GM12878 (cell line): ENCODE measurements around the gene SNX13. TPM values are rescaled to one million over a fixed set of nuclear protein-coding genes. Genes with fewer than 3 reads are reported as not detected.

Experiments used
- ATAC-seq: fragments of 200-7000 bp; cut with Tn5 transposase; 3 replicates; pipeline ENCODE4 v1.9.1; 2020; ENCODE audit warnings: mild to moderate bottlenecking, moderate library complexity
- BruUV-seq: library from RNA; stranded (reverse); fragments of 400-500 nt; replicated peaks from 2 replicates; lab custom pipeline; 2021; lab: Mats Ljungman, UMichigan
- CTCF ChIA-PET: fragments of 300-600 bp; sonication (Branson Sonifier 250); formaldehyde crosslinking; extraction: SDS; loops from one replicate; lab custom pipeline; 2021; ENCODE audit warnings: inconsistent platforms; lab: Yijun Ruan, JAX
- POLR2A ChIA-PET: fragments of 350-600 bp; formaldehyde crosslinking; extraction: SDS; loops from one replicate; lab custom pipeline; 2021; ENCODE audit warnings: inconsistent platforms; lab: Charles Lee
- RAD21 ChIA-PET: fragments of 300-600 bp; sonication (Branson Sonifier 250); formaldehyde crosslinking; loops from one replicate; lab custom pipeline; 2023; ENCODE audit warnings: antibody characterized with exemption; ENCODE audit not compliant: unreplicated experiment; lab: Charles Lee
- SMC1A ChIA-PET: fragments of 300-600 bp; sonication (Branson Sonifier 250); formaldehyde crosslinking; loops from one replicate; lab custom pipeline; 2023; ENCODE audit not compliant: unreplicated experiment, uncharacterized antibody; lab: Charles Lee
- DNase-seq: peaks from one replicate; pipeline ENCODE4 v3.0.0-alpha.2; 2011; ENCODE audit warnings: low read depth, low spot score
- FAIRE-seq: peaks from 3 replicates; lab custom pipeline; 2011; peaks lifted over from hg19 to GRCh38; lab: Jason Lieb, UNC
- H2AFZ ChIP-seq: 2 replicates; pipeline ENCODE4 v1.6.0; 2011; ENCODE audit warnings: low read depth, low read length, control low read depth; ENCODE audit not compliant: control insufficient read depth
- H3K27ac ChIP-seq: 2 replicates; pipeline ENCODE4 v1.5.1; 2011; ENCODE audit warnings: control low read depth; ENCODE audit not compliant: control insufficient read depth, insufficient read depth
- H3K27me3 ChIP-seq, 2 experiments: replicated peaks in 1 of 2; 2 replicates each; pipeline versions ENCODE4 v1.6.0 to v1.6.1; 2011; ENCODE audit warnings: low read length in 1 of 2; ENCODE audit not compliant: control insufficient read depth in 2 of 2, insufficient read depth in 2 of 2
- H3K36me3 ChIP-seq, 2 experiments: 2 replicates each; pipeline ENCODE4 v1.5.1; 2011; ENCODE audit warnings: low read length in 1 of 2; ENCODE audit not compliant: control insufficient read depth in 2 of 2, insufficient read depth in 2 of 2
- H3K4me1 ChIP-seq: 2 replicates; pipeline ENCODE4 v1.6.1; 2011; ENCODE audit warnings: mild to moderate bottlenecking, low read length, moderate library complexity, mixed read lengths; ENCODE audit not compliant: control insufficient read depth, insufficient read depth
- H3K4me2 ChIP-seq: 2 replicates; pipeline ENCODE4 v1.6.0; 2011; ENCODE audit warnings: control low read depth; ENCODE audit not compliant: control insufficient read depth, insufficient read depth
- H3K4me3 ChIP-seq: fragments of 200-600 bp; sonication (generic); 2 replicates; pipeline ENCODE4 v1.5.1; 2016
- H3K79me2 ChIP-seq: 2 replicates; pipeline ENCODE4 v1.6.0; 2011; ENCODE audit warnings: low read length; ENCODE audit not compliant: control insufficient read depth, insufficient read depth
- H3K9ac ChIP-seq: 2 replicates; pipeline ENCODE4 v1.8.0; 2011; ENCODE audit warnings: low read length, control low read depth, mixed read lengths; ENCODE audit not compliant: control insufficient read depth, insufficient read depth
- H3K9me3 ChIP-seq: replicated peaks from 3 replicates; pipeline ENCODE4 v1.5.1; 2011; ENCODE audit warnings: mild to moderate bottlenecking, low read length; ENCODE audit not compliant: control insufficient read depth, insufficient read depth
- H4K20me1 ChIP-seq: 2 replicates; pipeline ENCODE4 v1.6.0; 2011; ENCODE audit not compliant: control insufficient read depth, insufficient read depth
- BMI1 ChIP-seq: fragments of 450-650 bp; IDR thresholded peaks from 2 replicates; pipeline ENCODE4 v1.6.1; 2016; ENCODE audit warnings: mild to moderate bottlenecking, moderate library complexity, borderline replicate concordance
- NFIC ChIP-seq: IDR thresholded peaks from 2 replicates; pipeline ENCODE4 v1.6.1; 2012; ENCODE audit warnings: low read depth, mild to moderate bottlenecking, inconsistent platforms, low read length, moderate library complexity
- RFX5 ChIP-seq: IDR thresholded peaks from 2 replicates; pipeline ENCODE4 v1.6.1; 2011; ENCODE audit warnings: low read depth, low read length, improper control_type of control experiment
- WRNIP1 ChIP-seq: IDR thresholded peaks from 2 replicates; pipeline ENCODE4 v1.6.1; 2011; ENCODE audit warnings: low read depth, low read length, improper control_type of control experiment, borderline replicate concordance
- WGBS: methylation state at CpG from one replicate; pipeline ENCODE4 v1.1.6; 2016; ENCODE audit warnings: low lambda C conversion rate; ENCODE audit not compliant: insufficient replicate concordance, insufficient coverage; ENCODE audit errors: missing lambda C conversion rate; 5-methylcytosine and 5-hydroxymethylcytosine counted together
- in situ Hi-C: fragments of 300-500 bp; cut with MboI; formaldehyde crosslinking; loops from 9 replicates; pipeline ENCODE4 v1.14.3; 2018; ENCODE audit warnings: mixed read lengths
- intact Hi-C: fragments of 100-400 bp; cut with micrococcal nuclease; formaldehyde crosslinking; loops from one replicate; pipeline ENCODE4 v1.14.2; 2022; ENCODE audit not compliant: unreplicated experiment
- polyA plus RNA-seq, 11 experiments: library from polyadenylated mRNA; depleted of rRNA in 4 of 11; unstranded in 6 of 11; stranded (reverse) in 5 of 11; fragments of >200 nt; fragmentation: Nextera tagmentation in 4 of 11; fragmentation: Illumina TruSeq in 1 of 11; extraction: Ambion mirVana in 4 of 11; extraction: Trizol in 1 of 11; gene quantifications; 1 replicate in 1 of 11; 2 replicates in 10 of 11; pipeline versions ENCODE4 v1.2.1 to v1.2.3, GENCODE V29; 2011 to 2016; ENCODE audit warnings: inconsistent platforms in 2 of 11, missing spikeins in 2 of 11, low read depth in 1 of 11
- total RNA-seq, 4 experiments: library from RNA; depleted of rRNA in 3 of 4; stranded (reverse); fragments of >200 nt in 3 of 4; fragmentation: Illumina TruSeq in 1 of 4; extraction: Trizol in 1 of 4; gene quantifications; 2 replicates each; pipeline versions ENCODE4 v1.2.1 to v1.2.3, GENCODE V29; 2013 to 2021

Gene SNX13
- total and polyA plus RNA-seq, 10 of the 15 experiments (the other 5 are each of a cell fraction or from before 2014, with no cell fraction given), result 2.2 to 17.1 (median 11.9) TPM

- POLR2A ChIA-PET, result no interaction called here
These were observed 194.7 kb downstream of the SNX13 start for GRCh38 chr7:17745610-17746009.

GRCh38 chr7:17743316-17743715, 197.0 kb downstream of the SNX13 start:
- POLR2A ChIA-PET, result no interaction called here
- TF ChIP-seq RFX5, result no peak
- TF ChIP-seq, all 136 proteins: peak for 0
- intact Hi-C loops, result no loop called here
- no peak overlapping the region for H3K4me3 ChIP-seq
- in situ Hi-C loops, result no loop called here
- CTCF ChIA-PET, result interaction anchor here (1.4 kb wide), 1 partner anchor 36 kb away, joined by 4 read pairs; no protein-coding TSS in a partner anchor
- H3K4me1 ChIP-seq, result no peaks in the 10 kb centered on the region
- no peak overlapping the region for H3K4me2 ChIP-seq
- H4K20me1 ChIP-seq, result no peaks in the 10 kb centered on the region
- DNase-seq, result no peak
- no peaks in the 10 kb centered on the region for H3K36me3 ChIP-seq
- no peak overlapping the region for H3K9ac ChIP-seq
- H3K9me3 ChIP-seq, result no peaks in the 10 kb centered on the region
- no peaks in the 10 kb centered on the region for H3K27me3 ChIP-seq
- H3K79me2 ChIP-seq, result no peaks in the 10 kb centered on the region
- no peak for ATAC-seq
- SMC1A ChIA-PET, result no interaction called here
- RAD21 ChIA-PET, result no interaction called here
- 0% methylated on average over 3 of the region's 3 CpGs for WGBS
- H2AFZ ChIP-seq, result no peak overlapping the region
- FAIRE-seq, result no peak
- H3K27ac ChIP-seq, result no peak overlapping the region
- no TSS peak for BruUV-seq

More at GRCh38 chr7:17745610-17746009, 194.7 kb downstream of the SNX13 start:
- Histone ChIP-seq H3K4me1 (no peaks in the 10 kb centered on the region), H3K27ac (no peak overlapping the region), H3K36me3 (no peaks in the 10 kb centered on the region), H3K4me2 (no peak overlapping the region), H4K20me1 (no peaks in the 10 kb centered on the region), H3K9ac (no peak overlapping the region), H3K27me3 (no peaks in the 10 kb centered on the region), H2AFZ (no peak overlapping the region), H3K79me2 (no peaks in the 10 kb centered on the region), H3K9me3 (no peaks in the 10 kb centered on the region), H3K4me3 (no peak overlapping the region)
- DNase-seq (no peak), FAIRE-seq (no peak), ATAC-seq (peak; percentile 58)
- ChIA-PET RAD21 (no interaction called here), SMC1A (interaction anchor here (0.9 kb wide), 1 partner anchor 192 kb away, joined by 3 read pairs; no protein-coding TSS in a partner anchor), CTCF (no interaction called here)
- no TSS peak for BruUV-seq
- in situ Hi-C loops, result no loop called here
- TF ChIP-seq NFIC (peak; percentile 22; the same call in 1 of the 2 replicates), WRNIP1 (no peak), BMI1 (no peak)
- intact Hi-C loops, result no loop called here
